ENCODE results near the gene SNORC.

Gene SNORC

DNA sequence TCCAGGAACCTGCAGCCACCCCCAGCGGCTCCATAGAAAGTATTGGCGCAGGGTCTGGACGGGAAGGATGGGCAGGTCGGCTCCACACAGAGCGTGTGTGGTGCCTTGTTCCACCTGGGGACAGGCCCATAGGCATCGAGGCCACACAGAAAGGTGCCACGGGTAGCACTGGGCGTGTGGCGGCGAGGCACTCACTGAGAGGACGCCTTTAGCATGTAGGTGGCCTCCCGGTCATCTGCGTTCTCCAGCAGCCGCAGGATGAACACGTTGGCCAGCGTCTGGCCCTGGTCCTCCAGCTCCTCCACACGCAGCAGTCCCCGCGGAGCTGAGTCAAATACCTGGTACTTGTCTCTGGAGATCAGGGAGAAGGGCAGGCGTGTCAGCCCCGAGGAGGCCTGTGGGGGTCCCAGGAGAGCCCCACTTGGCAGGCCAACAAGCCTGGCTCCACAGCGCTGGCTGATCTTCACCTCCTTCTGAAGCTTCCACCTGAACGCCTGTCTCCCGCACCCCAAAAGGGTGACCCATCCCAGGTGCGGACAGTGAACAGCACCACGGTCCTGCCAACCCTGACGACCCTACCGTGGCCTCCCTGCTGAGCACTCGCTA is 13.2 kb downstream of the SNORC start:
- FAIRE-seq = no peak

DNA sequence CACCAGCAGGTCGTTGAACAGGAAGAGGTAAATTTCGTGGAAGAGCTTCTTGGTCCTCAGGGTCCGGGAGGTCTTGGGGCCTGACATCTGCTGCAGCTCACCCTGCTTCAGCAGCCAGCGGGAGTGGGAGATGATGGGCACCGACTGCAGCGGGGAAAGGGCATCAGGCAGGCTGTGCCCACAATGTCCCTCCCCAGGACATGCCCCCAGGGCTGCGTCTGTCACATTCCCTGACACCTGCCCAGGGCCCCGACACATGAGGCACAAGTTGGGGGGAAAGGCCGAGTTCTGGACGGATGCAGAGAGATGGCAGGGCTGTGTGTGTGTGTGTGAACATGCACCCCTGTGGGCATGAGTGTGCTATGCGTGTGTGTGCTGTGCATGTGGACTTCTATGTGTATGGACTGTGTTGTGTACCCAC is 13.9 kb downstream of the SNORC start:
- FAIRE-seq = no peak

DNA sequence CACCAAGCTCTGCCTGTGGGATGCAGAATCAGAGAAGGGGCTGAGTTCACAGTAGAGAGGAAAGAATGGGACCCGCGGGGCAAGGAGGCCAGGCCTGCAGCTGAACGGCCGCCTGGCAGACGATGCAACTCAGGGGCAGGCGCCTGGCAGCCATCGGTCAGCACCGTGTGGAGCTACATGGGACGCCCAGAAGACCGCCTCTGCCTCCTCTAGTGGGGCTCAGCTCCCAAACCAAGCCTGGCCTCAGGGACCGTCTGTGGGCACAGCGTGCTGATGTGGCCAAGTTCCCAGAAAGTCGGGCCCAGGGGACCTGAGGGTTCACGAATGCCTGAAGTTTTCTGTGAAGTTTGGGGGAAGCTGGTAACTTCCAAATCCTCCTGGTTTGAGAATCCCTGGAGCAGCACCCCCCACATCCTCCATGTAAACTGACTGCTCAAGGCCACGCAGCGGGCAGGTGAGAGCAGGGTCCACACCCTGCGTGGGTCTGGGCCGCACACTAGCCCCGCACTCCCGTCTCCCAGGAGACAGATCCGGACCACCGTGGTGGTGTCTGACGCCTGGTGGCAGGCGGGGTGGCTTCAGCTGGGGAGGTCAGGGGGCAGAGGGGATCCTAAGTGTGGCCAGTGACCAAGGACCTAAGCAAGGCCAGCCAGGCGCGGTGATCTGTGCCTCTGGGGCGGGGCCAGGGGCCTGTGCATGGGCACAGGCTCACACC is 14.6 kb downstream of the SNORC start:
- no peak for FAIRE-seq

DNA sequence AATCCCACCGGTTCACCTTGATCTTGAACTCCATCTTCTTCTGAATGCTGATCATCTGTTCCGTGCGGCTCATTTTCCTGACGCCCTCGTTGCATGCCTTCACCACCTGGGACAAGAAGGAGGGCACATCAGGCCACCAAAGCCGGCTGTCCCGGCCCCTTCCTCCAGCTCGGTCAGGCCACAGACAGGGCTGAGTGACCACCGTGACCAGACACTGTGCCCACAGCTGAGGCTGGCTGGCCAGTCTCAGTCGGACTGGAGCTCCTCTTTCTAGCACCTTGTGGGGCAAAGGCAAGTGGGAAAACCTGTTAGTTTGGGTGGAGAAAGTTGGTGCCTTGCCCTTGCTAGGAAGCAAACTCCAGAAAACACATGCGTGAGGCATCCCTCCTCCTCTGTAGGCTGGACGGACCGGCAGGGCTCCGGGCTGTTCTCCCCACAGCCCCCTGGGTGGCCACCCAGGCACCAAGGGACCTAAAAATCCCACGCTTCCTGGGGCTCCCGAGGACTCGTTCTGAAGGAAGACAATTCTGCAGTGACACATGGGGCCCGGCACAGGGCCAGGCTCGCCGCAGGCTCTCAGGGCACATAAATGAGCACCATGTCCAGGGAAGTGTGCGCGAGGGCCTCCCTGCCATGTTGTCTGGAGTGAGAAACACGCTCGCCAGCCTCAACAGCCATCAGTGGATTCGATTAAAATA is 15.3 kb downstream of the SNORC start:
- FAIRE-seq = no peak

DNA sequence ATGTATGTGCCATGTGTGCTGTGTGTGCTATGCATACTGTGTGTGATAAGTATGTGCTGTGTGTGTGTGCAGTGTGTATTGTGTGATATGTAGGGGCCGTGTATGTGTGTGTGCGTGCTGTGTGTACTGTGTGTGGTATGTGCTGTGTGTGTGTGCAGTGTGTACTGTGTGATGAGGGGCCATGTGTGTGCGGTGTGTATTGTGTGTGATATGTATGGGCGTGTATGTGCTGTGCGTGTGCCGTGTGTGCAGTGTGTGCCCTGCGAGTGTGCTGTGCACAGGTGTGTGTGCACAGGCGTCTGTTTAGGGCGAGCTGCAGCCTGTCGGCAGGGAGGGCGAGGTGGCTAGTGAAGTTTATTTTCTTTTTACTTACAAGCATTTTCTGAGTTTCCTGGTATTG is 16.1 kb downstream of the SNORC start:
- no peak for FAIRE-seq

DNA sequence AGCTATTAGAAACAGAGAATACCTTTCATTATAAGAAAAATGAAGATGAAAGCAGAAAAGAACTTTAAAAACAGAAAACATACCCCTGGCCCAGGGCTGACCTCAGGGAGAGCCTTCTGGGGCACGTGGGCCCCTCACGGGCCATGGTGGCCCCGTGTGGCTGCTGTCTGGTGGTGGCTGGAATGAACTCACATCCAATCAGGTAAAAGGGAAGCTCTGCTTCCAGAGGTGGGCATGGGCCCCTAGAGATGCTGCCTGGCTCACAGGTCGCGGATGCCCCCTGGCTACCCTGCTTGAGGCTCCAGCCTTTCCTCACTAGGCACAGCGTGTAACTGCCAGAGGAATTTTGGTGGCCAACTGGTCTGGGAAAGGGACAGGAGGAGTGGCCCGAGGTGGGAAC is 16.6 kb downstream of the SNORC start:
- FAIRE-seq = no peak

DNA sequence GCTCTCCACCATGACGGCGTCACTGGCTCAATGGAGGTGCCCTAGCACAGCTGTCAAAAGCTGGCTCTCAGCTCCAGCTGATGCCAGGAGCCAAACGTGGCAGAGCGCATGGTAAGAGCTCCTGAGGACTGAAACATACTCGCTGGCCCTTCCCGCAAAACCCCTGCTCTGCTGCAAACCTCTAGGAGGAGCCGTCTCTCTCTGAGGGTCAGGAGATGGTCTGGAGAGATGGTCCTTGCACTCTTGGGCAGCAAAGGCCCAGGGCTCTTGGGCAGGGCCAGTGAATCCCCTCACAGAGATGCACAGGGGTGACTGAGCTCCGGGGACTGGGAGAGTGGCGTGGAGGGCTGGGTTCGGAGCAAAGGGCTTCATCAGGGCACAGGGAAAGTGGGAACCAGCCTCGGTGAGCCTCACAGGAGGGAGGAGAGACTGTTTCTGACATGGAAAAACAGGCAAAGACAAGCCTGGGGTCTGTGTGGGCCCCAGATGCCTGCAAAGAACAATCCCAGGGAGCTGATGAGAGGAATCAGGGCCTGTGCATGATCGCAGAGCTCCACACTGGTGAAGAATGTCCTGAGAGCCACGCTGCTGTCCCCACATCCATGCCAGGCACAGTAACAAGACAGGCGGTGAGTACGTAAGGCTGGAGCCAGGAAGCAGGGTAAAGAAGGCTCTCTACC is 17.2 kb downstream of the SNORC start:
- no peak for FAIRE-seq

DNA sequence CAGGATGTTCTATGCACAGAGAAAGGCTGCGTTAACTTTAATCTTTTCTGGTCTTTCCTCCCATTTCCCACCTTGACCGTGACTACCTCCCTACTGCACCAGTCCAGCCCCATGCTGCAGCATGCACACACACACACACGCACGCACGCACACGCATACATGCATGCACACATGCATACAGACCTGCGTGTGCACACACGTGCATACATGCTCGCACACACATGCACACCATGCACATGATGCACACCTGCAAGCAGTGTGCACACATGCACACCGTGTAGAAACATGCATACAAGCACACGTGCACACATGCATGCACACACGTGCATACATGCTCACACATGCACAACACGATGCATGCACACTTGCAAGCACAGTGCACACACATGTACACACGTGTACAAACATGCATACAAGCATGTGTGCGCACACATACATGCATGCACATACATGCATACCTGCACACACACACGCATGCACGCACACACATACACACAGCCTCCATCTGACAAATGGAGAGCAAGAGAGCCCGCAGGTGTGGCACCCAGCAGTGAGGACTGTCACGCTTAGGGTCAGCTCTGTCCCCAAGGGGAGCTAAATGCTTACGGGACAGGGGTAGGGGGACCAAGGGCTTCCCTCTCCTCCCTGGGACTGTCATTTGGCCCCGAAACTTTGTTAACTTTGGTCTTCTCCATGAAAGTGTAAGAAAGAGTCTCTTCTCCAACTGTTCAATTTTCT is 18.2 kb downstream of the SNORC start:
- FAIRE-seq = no peak

DNA sequence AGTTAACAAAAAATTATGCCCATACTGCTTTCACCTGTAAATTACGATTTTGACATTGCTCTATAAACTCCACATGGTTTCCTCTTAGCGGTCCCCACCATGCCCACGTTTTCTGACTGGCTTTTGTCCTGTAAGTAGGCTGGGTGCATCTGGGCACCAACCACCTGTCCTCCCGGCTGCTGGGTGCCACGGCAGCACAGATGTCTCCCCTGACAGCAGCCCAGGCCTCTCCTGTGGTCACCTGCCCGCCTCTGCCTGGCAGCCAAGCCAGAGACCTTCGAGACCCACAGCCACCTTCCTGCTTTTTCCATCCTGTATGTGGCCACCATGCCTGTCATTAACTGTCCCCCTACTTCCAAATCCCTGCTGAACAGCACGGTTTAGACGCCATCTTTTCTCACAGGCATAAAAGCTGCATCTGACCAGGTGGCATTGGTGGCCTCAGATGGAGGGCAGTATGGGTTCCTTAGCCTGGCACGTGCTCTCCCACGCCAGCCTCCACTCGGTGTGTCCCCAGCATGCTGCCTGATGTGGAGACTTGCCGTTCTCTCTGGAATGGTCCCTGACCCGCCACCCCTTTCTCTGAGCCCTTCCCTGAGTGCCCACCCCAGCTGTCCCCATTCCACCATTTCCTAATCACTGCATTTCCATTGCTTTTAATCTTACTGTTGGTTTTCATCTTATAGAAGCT is 18.9 kb downstream of the SNORC start:
- no peak for FAIRE-seq

DNA sequence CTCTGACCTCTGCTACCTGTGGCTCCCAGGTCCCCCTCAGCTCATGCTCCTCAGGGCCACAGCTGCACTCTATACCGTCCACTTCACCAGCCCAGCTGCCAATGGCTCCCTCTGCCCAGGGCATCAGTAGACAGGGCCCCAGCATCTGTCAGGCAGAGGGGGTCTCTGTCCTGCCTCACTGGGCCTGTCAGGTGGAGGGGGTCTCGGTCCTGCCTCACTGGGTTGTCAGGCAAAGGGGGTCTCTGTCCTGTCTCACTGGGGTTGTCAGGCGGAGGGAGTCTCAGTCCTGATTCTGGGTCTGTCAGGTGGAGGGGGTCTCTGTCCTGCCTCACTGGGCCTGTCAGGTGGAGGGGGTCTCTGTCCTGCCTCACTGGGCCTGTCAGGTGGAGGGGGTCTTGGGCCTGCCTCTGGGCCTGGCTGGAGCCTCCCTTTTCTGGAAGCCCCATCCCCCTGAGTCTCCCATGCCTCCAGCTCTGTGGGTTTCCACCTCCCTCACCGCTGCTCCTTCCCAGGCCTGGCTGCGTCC is 19.9 kb downstream of the SNORC start:
- no peak for FAIRE-seq

DNA sequence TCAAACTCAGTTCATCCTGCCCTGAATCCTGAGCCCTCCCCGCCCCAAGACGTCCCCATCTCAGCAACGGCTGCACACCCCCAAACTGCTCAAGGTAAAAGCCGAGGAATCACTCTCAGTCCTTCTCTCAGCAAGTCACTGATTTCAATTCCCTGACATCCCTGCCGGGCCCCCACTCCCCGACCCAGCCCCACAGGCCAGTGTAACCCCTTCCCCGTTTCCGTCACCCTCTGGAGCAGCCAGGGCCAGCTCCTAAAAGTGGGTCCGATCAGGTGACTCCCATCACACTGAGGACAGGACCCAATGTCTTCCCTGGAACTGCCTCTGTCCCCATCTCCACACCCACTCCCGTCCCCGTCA is 20.5 kb downstream of the SNORC start:
- FAIRE-seq = no peak

DNA sequence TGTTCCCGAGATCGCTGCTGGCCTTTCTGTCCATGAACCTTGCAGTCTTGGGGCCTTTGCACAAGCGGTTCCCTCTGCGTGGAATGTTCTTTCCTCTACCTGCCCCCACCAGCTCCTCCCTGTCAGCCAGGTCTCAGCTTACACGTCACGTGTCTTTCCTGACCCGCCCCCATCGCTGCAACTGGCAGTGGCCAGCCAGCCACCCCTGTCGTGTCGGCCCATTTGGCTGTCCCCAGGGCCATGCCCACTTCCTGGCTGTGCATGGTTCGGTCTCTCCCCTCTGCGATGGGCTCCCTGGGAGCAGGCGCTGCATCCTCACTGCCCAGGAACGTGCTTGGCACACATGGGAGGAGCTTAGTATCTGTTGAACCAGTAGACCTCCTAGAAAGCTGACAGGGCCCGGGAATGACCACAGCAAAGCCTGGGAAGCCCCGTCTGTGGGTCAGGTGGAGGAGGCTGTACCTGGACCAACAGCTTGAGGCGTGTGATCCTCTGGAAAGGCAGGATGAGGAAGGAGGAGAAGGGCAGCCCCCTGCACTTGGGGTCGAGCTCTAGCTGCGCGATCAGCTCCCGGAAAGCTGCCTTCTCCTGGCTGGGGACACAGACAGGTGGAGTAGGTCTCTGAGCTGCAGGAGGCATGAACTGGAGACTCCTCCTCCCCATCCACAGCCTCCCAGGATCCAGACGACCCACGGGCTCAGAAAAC is 21.0 kb downstream of the SNORC start:
- no peak for FAIRE-seq

DNA sequence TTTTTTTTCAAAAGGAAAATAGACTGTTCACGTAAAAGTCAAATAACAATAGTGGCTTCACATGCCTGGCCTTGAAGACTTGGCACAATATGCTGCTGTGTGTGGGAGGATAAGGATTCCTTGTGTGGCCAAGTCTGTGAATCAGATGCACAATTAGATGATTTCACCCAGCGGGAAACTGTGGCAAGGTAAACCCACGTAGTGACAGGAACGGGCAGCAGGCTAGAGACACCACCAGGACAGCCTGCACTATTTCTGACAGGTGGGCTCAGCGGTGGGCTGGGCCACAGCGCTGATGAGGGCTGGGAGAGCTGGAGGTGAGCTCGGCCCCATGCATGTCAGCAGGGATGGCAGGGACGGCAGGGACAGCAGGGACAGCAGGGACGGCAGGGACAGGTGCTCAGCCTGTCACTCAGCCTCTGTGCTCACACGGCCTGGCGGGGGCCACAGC is 21.6 kb downstream of the SNORC start:
- FAIRE-seq = no peak

DNA sequence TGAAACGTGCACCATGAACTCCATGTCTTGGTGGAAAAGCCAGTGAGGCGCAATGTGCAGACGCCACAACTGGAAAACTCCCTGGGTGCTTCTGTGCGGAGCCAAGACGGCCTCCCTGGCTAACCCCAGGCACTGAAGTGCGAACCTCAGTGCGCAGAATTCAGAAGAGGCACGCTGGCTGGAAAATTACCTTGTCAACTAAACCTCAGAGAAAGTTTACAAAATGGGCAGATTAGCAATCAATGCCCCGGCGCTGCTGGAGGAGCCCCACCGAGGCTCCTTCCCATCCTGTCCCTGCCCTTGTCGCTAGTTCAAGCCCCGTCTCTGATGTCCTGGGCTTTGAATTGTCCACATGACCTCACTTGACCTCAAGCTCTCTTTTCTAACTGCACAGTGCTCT is 22.2 kb downstream of the SNORC start:
- no peak for FAIRE-seq

DNA sequence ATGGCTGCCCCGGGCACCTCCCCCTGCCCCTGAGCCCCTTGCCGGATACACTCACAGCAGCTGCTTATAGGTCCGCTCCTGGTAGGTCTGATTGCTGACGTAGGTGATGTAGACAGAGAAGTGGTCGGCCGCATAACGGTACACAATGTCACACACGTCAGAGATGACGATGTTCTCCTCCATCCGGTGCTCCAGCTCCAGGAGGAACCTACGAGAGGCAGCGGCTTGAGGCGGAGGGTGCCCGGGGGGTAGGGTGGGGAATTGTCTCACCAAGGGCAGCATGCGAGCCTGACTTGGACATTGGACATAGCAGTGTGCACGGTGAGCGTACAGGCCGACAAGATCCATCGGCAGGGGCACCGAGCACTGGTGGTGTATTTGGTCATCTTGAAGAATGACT is 22.8 kb downstream of the SNORC start:
- no peak for FAIRE-seq

DNA sequence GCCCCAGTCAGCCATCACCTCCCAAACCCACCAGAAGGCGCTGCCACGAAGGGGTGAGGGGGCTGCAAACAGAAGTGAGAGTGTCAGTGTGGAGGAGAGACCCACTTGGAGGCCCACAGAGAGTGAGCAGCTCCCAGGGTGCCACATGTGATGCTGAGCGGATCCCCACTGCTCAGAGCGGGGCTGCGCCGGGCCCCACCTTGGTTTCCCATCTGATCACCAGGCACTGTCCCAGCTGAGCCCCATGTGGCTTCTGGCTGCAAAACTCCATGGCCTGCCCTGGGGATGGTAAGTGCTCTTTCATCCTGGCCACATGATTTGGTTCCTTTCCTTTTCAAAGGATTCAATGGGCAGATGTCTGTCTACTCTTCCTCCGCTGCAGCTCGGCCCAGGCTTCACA is 23.8 kb downstream of the SNORC start:
- no peak for FAIRE-seq

DNA sequence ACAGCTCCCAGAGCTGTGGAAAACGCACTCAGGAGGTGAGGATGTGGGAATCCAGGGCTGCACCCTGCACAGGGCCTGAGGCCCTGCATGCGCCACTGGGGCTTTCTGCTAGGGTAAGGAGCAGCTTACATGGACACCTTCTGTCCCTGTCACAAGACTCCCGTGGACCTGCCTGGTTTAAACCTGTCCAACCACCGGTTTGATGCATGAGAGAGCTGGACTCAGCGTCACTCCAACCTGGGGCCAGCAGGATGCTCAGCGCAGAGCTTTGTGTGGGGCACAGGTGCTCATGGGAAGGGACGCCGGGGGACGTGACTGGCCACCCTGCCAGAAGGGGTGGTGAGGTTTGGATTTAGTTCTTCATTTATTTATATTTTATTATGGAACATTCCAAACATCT is 24.2 kb downstream of the SNORC start:
- no peak for FAIRE-seq

DNA sequence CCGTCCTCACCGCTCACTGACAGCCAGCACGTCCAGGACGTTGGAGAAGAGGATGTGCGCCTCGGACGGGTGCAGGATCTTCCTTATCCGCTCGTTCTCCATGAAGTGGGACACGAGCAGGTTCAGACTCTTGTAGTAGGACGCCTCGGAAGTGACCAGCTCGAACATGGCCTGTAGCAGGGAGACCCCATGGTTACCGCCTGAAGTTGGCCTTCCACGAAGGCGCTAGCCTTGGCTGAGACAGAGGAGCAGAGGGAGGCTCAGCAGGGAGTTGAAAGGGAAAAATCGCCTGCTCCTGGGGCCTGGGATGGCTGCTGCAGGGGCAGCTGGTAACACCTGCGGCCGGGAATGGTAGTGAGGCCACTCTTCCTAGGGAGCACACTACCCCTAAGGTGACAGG is 24.7 kb downstream of the SNORC start:
- no peak for FAIRE-seq

DNA sequence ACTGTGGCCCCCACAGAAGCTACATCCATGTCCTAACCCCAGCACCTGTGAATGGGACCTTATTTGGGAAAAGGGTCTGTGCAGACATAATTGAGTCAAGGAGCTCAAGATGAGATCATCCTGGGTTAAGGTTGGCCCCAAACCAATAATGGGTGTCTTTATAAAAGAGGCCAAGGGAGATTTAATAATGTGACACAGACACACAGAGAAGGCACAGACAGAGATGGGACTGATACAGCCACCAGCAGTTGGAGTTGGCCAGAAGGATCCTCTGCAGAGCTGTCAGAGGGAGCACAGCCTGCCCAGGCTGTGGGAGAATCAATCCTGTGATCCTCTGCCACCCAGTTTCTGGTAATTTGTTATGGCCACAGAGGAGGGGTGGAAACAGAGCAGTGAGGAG is 26.0 kb downstream of the SNORC start:
- no peak for FAIRE-seq

DNA sequence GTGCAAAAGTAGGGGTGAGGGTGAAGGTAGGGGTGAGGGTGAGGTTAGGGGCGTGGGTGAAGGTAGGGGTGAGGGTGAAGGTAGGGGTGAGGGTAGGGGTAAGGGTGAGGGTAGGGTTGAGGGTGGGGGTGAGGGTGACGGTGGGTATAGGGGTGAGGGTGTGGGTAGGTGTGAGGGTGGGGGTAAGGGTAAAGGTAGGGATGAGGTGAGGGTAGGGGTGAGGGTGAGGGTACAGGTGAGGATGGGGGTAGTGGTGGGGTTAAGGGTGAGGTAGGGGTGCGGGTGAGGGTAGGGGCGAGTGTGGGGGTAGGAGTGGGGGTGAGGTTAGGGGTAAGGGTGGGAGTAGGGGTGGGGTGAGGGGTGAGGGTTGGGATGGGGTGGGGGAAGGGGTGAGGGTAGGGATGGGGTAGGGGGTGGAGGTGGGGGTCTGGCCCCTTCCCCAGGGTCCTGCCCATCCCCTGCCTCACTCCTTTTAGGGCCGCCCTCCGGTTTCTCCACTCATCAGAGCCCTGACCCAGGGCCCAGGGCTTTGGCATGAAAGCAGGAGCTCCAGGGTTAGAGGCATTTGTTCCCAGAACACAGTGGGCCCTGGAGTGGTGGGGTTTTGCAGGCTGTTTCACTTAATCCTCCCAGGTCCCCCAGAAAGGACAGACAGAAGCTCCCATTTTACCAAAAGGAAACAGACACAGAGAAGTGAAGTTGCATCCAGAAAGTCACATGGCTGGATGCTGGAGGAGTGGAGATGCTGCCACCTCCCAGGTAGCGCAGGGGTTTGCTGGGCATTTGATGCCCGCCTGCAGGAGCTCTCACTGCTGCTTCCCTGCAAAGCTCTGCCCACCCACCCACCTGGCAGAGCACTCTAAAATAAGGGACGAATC is 26.9 kb downstream of the SNORC start:
- no peak for FAIRE-seq

All from TTC549 (cell line).